Subcutaneous adipose tissue (tissue), 4 donors: ENCODE data around the gene APMAP. TPM values are rescaled to one million over a fixed set of nuclear protein-coding genes. Genes with fewer than 3 reads are reported as not detected.

Source experiments
- total RNA-seq, 4 donors: library from RNA; depleted of rRNA; stranded (reverse); fragments of >200 nt; gene quantifications; one replicate each; pipeline ENCODE4 v1.1.0, GENCODE V29; 2016
- TF ChIP-seq, protein P1 (sequence below): fragments of 450-650 bp; IDR thresholded peaks from one replicate; pipeline ENCODE4 v1.5.1; 2016; ENCODE audit warnings: low read depth, mild to moderate bottlenecking, control low read depth, antibody characterized with exemption, moderate library complexity

APMAP gene
- total RNA-seq, 4 donors from 2014 or later: 63.4 to 325 (median 240) TPM

DNA sequence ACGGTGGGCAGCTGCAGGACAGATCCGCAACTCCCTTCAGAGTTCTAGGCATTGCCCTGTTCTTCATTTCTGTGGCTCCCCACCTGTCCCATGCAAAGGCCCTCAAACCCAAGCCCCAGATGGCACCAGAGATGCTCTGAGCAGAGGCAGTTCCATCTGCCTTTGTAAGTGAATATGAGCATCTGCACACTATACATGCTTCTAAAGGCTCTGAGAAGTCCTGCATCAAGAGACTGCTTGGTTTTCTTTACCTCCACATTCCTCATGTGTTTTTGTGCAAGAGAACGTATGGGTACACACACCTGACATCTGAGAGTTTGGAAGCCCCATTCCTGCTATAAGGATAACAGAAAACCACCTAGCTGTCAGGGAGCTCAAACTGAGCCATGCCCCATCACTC is 57.8 kb downstream of the APMAP start:
- TF ChIP-seq, protein P1, sequence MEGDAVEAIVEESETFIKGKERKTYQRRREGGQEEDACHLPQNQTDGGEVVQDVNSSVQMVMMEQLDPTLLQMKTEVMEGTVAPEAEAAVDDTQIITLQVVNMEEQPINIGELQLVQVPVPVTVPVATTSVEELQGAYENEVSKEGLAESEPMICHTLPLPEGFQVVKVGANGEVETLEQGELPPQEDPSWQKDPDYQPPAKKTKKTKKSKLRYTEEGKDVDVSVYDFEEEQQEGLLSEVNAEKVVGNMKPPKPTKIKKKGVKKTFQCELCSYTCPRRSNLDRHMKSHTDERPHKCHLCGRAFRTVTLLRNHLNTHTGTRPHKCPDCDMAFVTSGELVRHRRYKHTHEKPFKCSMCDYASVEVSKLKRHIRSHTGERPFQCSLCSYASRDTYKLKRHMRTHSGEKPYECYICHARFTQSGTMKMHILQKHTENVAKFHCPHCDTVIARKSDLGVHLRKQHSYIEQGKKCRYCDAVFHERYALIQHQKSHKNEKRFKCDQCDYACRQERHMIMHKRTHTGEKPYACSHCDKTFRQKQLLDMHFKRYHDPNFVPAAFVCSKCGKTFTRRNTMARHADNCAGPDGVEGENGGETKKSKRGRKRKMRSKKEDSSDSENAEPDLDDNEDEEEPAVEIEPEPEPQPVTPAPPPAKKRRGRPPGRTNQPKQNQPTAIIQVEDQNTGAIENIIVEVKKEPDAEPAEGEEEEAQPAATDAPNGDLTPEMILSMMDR: no peak

DNA sequence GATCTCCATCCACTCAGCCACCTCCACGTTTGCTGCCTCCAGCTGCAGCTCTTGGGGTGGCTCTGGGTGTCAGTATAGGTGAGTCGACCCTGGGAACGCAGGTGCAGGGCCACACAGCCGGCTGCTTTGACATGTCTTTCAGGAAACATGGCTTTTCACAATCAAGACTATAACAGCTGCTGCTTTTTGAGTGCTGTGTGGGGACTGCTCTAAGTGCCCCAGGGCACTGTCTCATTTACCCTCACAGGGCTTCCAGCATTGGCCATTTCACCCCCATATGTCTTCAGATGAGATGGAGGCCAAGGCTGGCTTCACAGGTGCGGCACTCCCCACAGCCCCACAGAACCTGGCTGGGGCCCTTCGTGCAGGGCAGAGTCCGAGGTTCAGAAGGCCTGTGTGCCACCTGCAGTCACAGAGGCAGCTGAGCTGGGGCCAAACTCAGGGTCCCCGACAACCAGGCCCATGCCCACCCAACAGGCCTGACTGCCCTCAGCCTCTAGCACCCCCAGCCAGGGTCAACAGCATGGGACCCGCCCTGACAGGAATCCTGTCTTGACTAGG is 58.4 kb downstream of the APMAP start:
- TF ChIP-seq, protein P1: no peak

- TF ChIP-seq, protein P1: no peak
Observed at GRCh38 chr20:24933266-24933908, 59.2 kb downstream of the APMAP start.

- TF ChIP-seq, protein P1: no peak
Observed at GRCh38 chr20:24918579-24919566, 73.7 kb downstream of the APMAP start.

GRCh38 chr20:24917797-24918578 is 74.6 kb downstream of the APMAP start:
- TF ChIP-seq, protein P1: no peak

DNA sequence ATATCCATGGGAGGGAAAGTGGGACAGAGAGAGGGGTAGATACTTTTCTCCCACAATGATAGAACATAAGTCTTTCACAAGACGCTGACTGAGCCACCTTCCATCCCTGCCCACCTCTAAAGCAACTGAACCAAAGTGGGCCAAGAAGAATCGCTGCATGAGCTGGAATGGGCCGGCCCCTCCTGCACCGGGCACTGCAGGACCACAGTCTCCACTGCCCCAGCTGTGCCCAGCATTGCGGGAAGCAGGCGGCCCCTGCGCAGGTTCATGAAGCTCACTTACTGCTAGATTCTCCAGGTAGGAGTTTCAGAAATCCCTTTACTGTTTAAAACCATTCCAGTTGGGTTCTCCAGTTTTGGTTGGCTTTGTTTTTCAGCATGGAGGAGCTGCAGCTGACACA is 75.5 kb downstream of the APMAP start:
- TF ChIP-seq, protein P1: no peak
